ENCODE data around the gene NOL4L.
A peak's percentile ranks its signal among the peaks of the same experiment; 100 is the strongest.

Gene NOL4L

DNA sequence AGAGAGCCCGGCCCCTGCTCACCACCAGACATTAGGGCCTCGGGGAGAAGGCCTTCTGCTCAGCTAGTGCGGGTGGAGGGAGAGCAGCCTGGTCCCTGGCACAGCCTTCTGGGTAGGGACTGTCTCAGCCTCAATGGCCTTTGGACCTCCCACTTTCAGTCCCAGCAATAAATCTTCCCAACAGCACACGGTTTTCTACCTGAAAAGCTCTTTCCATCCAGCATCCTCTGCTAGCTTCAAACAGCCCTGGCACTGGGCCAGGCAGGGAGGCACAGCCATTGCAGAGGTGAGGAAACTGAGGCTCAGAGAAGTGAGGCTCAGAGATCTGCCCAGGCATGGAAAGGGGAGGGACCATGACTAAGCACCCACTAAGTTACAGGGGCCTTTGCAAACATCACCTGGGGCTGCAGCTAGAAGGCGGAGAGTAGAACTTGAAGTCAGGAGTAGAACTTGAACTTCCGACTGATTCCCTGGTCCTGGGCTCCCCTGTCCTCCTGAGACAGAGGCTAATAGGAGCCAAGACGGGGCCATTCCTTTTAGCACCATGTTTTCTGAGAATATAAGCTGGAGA, 43.9 kb upstream of the NOL4L start:
- Mint-ChIP-seq H3K4me1 (peaks cover 84% of the 10 kb centered on the region), H3K4me3 (no peak overlapping the region), H3K27me3 (ENCODE audit: low read depth, poor library complexity) (peaks cover 6% of the 10 kb centered on the region), H3K9me3 (no peaks in the 10 kb centered on the region), H3K36me3 (ENCODE audit: low read depth) (no peaks in the 10 kb centered on the region), H3K27ac (peak overlapping the region; percentile 25)
- TF ChIP-seq, protein P1, sequence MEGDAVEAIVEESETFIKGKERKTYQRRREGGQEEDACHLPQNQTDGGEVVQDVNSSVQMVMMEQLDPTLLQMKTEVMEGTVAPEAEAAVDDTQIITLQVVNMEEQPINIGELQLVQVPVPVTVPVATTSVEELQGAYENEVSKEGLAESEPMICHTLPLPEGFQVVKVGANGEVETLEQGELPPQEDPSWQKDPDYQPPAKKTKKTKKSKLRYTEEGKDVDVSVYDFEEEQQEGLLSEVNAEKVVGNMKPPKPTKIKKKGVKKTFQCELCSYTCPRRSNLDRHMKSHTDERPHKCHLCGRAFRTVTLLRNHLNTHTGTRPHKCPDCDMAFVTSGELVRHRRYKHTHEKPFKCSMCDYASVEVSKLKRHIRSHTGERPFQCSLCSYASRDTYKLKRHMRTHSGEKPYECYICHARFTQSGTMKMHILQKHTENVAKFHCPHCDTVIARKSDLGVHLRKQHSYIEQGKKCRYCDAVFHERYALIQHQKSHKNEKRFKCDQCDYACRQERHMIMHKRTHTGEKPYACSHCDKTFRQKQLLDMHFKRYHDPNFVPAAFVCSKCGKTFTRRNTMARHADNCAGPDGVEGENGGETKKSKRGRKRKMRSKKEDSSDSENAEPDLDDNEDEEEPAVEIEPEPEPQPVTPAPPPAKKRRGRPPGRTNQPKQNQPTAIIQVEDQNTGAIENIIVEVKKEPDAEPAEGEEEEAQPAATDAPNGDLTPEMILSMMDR (IDR thresholded peaks at IDR 0.05) = no peak
- no peak for DNase-seq

DNA sequence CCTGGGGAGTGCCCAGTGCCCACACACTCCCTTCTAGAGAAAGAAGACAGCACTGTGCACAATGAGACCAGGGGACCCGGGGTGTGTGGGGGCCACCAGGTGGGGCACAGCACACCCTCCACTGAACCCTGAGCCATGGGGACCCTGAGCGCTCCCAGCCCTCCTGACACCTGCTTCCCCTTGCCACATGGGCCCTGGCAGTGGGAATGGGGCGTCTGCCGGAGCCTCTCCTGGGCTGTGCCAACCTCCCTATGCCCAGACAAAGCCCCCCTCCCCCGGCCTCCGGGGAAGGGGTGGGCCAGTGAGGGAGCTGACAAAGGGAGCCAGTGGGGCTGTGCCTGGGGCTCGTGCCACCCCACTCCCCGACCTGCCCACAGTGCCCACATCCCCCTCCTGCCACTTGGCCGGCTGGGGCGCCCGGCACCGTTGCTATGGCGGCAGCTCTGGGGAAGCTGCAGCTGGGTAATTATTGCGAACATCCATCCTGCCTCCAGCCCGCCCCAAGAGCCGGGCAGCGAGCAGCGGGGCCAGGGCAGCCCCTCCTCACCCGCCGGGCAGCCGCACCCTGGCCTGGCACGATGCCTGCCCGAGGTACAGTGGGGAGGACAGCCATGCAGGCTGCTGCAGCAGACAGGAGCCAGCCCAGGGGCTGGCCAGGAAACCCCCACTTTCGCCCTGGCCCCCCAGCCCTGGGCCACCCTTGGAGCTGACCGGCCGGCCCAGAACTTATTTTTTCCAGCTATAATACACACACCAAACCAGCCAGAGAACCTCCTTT, 41.9 kb upstream of the NOL4L start:
- TF ChIP-seq, protein P1 (IDR thresholded peaks at IDR 0.05) = no peak
- H3K27me3 Mint-ChIP-seq (ENCODE audit: low read depth, poor library complexity) = peaks cover 12% of the 10 kb centered on the region
- no peaks in the 10 kb centered on the region for H3K36me3 Mint-ChIP-seq (ENCODE audit: low read depth)
- H3K4me3 Mint-ChIP-seq = no peak overlapping the region
- peaks cover 68% of the 10 kb centered on the region for H3K4me1 Mint-ChIP-seq
- peak overlapping the region; percentile 32 for H3K27ac Mint-ChIP-seq
- DNase-seq = no peak
- H3K9me3 Mint-ChIP-seq = no peaks in the 10 kb centered on the region

DNA sequence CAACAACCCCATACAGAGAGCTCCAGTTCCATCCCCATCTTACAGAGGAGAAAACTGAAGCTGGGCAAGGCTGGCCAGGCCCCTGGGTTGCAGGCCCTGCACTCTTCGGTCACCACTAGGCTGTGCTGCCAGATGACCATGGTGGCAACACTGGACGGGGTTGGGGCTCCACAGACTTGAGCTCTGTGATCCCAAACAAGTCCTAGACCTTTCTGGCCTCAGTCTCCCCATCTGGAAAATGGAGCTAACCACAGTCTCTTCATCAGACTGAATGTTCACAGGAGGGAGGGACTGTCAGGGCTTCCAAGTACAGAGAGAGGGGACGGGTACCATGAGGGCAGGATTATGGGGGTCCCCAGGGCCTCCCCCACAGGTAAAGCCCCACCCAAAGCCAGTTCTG, 41.3 kb upstream of the NOL4L start:
- TF ChIP-seq, protein P1 (IDR thresholded peaks at IDR 0.05) = no peak
- Mint-ChIP-seq H3K4me1 (peaks cover 68% of the 10 kb centered on the region), H3K4me3 (no peak overlapping the region)

DNA sequence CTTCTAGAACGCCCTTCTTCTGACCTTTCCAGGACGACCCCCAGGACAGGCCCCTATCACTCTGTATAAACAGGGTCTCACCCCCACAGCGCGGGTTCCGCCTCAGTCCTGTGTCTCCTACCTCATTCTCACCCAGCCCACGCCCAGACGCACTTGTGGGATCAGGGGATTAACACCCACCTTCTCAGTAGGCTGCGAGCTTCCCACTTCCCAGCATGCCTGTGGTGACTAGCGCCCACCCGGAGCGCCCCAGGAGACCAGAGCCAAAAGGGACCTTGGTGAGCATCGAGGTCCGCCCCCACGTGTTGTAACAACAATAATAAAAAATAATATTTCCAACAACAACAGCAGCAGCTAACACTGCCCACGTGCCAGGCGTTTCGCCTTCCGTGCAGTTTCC, 40.9 kb upstream of the NOL4L start:
- no peaks in the 10 kb centered on the region for H3K36me3 Mint-ChIP-seq (ENCODE audit: low read depth)
- H3K9me3 Mint-ChIP-seq = no peaks in the 10 kb centered on the region
- TF ChIP-seq, protein P1 (IDR thresholded peaks at IDR 0.05) = no peak
- peaks cover 67% of the 10 kb centered on the region for H3K4me1 Mint-ChIP-seq
- peaks cover 21% of the 10 kb centered on the region for H3K27me3 Mint-ChIP-seq (ENCODE audit: low read depth, poor library complexity)
- no peak overlapping the region for H3K4me3 Mint-ChIP-seq
- DNase-seq = no peak
- peak overlapping the region; percentile 69 for H3K27ac Mint-ChIP-seq

More for the DNA sequence above, 41.3 kb upstream of the NOL4L start:
- no peak for DNase-seq
- Mint-ChIP-seq H3K27ac (no peak overlapping the region), H3K27me3 (ENCODE audit: low read depth, poor library complexity) (peaks cover 19% of the 10 kb centered on the region), H3K9me3 (no peaks in the 10 kb centered on the region), H3K36me3 (ENCODE audit: low read depth) (no peaks in the 10 kb centered on the region)

DNA sequence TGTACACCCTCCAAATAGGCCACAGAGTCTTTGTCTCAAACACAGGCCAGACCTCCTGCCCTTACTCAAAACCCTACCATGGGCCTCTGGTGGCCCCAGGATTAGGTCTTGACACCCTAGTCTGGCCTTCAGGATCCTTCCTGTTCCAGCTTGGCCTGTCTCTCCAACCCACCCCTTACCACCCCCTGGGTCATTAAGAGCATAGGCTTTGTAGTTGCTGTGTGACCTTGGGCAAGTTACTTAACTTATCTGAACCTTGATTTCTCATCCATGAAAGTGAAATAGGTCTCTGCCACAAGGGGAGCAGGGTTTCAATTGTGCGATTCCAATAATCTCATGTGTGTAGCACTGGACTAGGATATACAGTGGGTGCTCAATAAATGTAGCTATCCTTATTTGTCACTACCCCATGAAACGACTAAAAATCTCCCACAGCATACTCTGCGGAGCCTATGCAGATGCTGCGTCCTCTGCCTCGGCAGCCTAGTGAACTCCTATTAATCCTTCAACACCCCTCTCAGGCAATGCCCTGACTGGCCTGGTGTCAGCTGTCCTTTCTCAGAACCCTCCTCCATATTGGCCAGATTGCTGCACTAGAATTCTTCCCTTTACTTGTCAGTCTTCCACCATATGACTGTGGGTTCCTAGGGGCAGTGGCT, 39.7 kb upstream of the NOL4L start:
- H3K9me3 Mint-ChIP-seq = no peaks in the 10 kb centered on the region
- H3K4me1 Mint-ChIP-seq = peaks cover 60% of the 10 kb centered on the region
- no peaks in the 10 kb centered on the region for H3K36me3 Mint-ChIP-seq (ENCODE audit: low read depth)
- H3K4me3 Mint-ChIP-seq = no peak overlapping the region
- peaks cover 21% of the 10 kb centered on the region for H3K27me3 Mint-ChIP-seq (ENCODE audit: low read depth, poor library complexity)
- H3K27ac Mint-ChIP-seq = peak overlapping the region; percentile 46
- TF ChIP-seq, protein P1 (IDR thresholded peaks at IDR 0.05) = no peak
- no peak for DNase-seq

Data from nephron progenitor cell (in vitro differentiated cells).